ENCODE measurements around the gene KCTD6. TPM values are rescaled to one million over a fixed set of nuclear protein-coding genes. Genes with fewer than 3 reads are reported as not detected.
A peak's percentile ranks its signal among the peaks of the same experiment; 100 is the strongest.

Gene KCTD6
- polyA plus RNA-seq, 3 donors: 11.3 to 18.9 (median 11.9) TPM

GRCh38 chr3:58520403-58521335 lies 28.8 kb downstream of the KCTD6 start:
- TF ChIP-seq CTCF (IDR thresholded peaks at IDR 0.05): no peak
- Histone ChIP-seq H3K9ac (ENCODE audit: insufficient read depth, low read length, poor library complexity, severe bottlenecking) (no peak overlapping the region), H3K27me3 (ENCODE audit: control insufficient read depth in 2 of 2, insufficient read depth in 2 of 2, low read length in 2 of 2) (no peaks in the 10 kb centered on the region), H3K4me3 (replicated peaks in 1 of 3; ENCODE audit: low read depth in 2 of 3, low read length in 3 of 3) (no peak overlapping the region), H3K4me2 (replicated peaks; ENCODE audit: extremely low read depth, low read length, poor library complexity, severe bottlenecking) (no peak overlapping the region), H4K20me1 (ENCODE audit: insufficient read depth, low read length) (no peaks in the 10 kb centered on the region), H3K36me3 (replicated peaks in 1 of 2; ENCODE audit: control insufficient read depth in 1 of 2, insufficient read depth in 2 of 2, low read length in 2 of 2) (no peaks in the 10 kb centered on the region), H3K4me1 (ENCODE audit: control insufficient read depth in 1 of 2, insufficient read depth in 2 of 2, low read length in 2 of 2) (peaks cover 6 to 9% of the 10 kb centered on the region in 2 donors), H3K9me3 (replicated peaks in 1 of 2; ENCODE audit: control insufficient read depth in 1 of 2, insufficient read depth in 1 of 2, low read length in 2 of 2) (no peaks in the 10 kb centered on the region), H3K79me2 (ENCODE audit: insufficient read depth, low read length) (no peaks in the 10 kb centered on the region), H3K27ac (ENCODE audit: low read depth in 1 of 2, low read length in 2 of 2) (no peak overlapping the region), H2AFZ (ENCODE audit: insufficient read depth, low read depth, low read length, poor library complexity, severe bottlenecking) (no peak overlapping the region)
- 76% methylated on average over 5 of the region's 8 CpGs for WGBS (ENCODE audit: insufficient coverage)
- H3K9me3 Mint-ChIP-seq: peaks cover 0 to 2% (median 0%) of the 10 kb centered on the region in 7 donors
- H3K27me3 Mint-ChIP-seq (ENCODE audit: low read depth in 3 of 3): peaks cover 0 to 7% (median 3%) of the 10 kb centered on the region in 3 donors
- peaks cover 11% of the 10 kb centered on the region for H3K4me1 Mint-ChIP-seq
- no peak overlapping the region for H3K4me3 Mint-ChIP-seq
- H3K27ac Mint-ChIP-seq: no peak overlapping the region
- no peak for DNase-seq
- intact Hi-C loops (cut with micrococcal nuclease): no loop called here
- peaks cover 0 to 7% of the 10 kb centered on the region in 2 donors for H3K36me3 Mint-ChIP-seq

- H3K27ac Mint-ChIP-seq: peak overlapping the region in 1 of 7 donors; percentile 56
- no peak overlapping the region for H3K9ac ChIP-seq (ENCODE audit: insufficient read depth, low read length, poor library complexity, severe bottlenecking)
- WGBS (ENCODE audit: insufficient coverage): 96% methylated on average over 3 of the region's 3 CpGs
Observed at GRCh38 chr3:58521336-58521670, 29.4 kb downstream of the KCTD6 start.

More at GRCh38 chr3:58521336-58521670, 29.4 kb downstream of the KCTD6 start:
- Histone ChIP-seq H2AFZ (ENCODE audit: insufficient read depth, low read depth, low read length, poor library complexity, severe bottlenecking) (no peak overlapping the region), H3K9me3 (replicated peaks in 1 of 2; ENCODE audit: control insufficient read depth in 1 of 2, insufficient read depth in 1 of 2, low read length in 2 of 2) (no peaks in the 10 kb centered on the region), H3K4me3 (replicated peaks in 1 of 3; ENCODE audit: low read depth in 2 of 3, low read length in 3 of 3) (no peak overlapping the region), H3K27me3 (ENCODE audit: control insufficient read depth in 2 of 2, insufficient read depth in 2 of 2, low read length in 2 of 2) (no peaks in the 10 kb centered on the region), H3K27ac (ENCODE audit: low read depth in 1 of 2, low read length in 2 of 2) (no peak overlapping the region), H3K36me3 (replicated peaks in 1 of 2; ENCODE audit: control insufficient read depth in 1 of 2, insufficient read depth in 2 of 2, low read length in 2 of 2) (no peaks in the 10 kb centered on the region), H3K4me2 (replicated peaks; ENCODE audit: extremely low read depth, low read length, poor library complexity, severe bottlenecking) (no peak overlapping the region), H3K4me1 (ENCODE audit: control insufficient read depth in 1 of 2, insufficient read depth in 2 of 2, low read length in 2 of 2) (peaks cover 13 to 15% of the 10 kb centered on the region in 2 donors), H3K79me2 (ENCODE audit: insufficient read depth, low read length) (no peaks in the 10 kb centered on the region), H4K20me1 (ENCODE audit: insufficient read depth, low read length) (no peaks in the 10 kb centered on the region)
- Mint-ChIP-seq H3K9me3 (peaks cover 0 to 3% (median 0%) of the 10 kb centered on the region in 7 donors), H3K27me3 (ENCODE audit: low read depth in 3 of 3) (peaks cover 0 to 7% (median 6%) of the 10 kb centered on the region in 3 donors), H3K4me3 (no peak overlapping the region), H3K36me3 (peaks cover 0 to 7% of the 10 kb centered on the region in 2 donors), H3K4me1 (peaks cover 17% of the 10 kb centered on the region)
- no peak for DNase-seq
- intact Hi-C loops (cut with micrococcal nuclease): no loop called here
- no peak for TF ChIP-seq CTCF (IDR thresholded peaks at IDR 0.05)
